Gastrocnemius medialis (tissue), 4 donors: ENCODE measurements around the gene FOXO3B.
"Not testable (repeated sequence)": the region's sequence is repeated elsewhere in the genome, so short reads cannot be mapped to it uniquely, and the experiment has no call there.

Source experiments
- POLR2A ChIP-seq, 2 donors: fragments of 450-650 bp; IDR thresholded peaks; one replicate each; pipeline ENCODE4 v1.6.1; 2017; ENCODE audit warnings: antibody characterized with exemption in 2 of 2, mild to moderate bottlenecking in 2 of 2, moderate library complexity in 2 of 2
- TF ChIP-seq, protein P1 (sequence below), 5 experiments: fragments of 450-650 bp in 3 of 5; fragments of 200-600 bp in 2 of 5; sonication (generic) in 2 of 5; IDR thresholded peaks in 4 of 5; conservative IDR thresholded peaks in 1 of 5; 1 replicate in 4 of 5; 2 replicates in 1 of 5; pipeline ENCODE4 v1.5.1; 2016 to 2019; ENCODE audit warnings: antibody characterized with exemption in 5 of 5, mild to moderate bottlenecking in 3 of 5, moderate library complexity in 3 of 5

DNA sequence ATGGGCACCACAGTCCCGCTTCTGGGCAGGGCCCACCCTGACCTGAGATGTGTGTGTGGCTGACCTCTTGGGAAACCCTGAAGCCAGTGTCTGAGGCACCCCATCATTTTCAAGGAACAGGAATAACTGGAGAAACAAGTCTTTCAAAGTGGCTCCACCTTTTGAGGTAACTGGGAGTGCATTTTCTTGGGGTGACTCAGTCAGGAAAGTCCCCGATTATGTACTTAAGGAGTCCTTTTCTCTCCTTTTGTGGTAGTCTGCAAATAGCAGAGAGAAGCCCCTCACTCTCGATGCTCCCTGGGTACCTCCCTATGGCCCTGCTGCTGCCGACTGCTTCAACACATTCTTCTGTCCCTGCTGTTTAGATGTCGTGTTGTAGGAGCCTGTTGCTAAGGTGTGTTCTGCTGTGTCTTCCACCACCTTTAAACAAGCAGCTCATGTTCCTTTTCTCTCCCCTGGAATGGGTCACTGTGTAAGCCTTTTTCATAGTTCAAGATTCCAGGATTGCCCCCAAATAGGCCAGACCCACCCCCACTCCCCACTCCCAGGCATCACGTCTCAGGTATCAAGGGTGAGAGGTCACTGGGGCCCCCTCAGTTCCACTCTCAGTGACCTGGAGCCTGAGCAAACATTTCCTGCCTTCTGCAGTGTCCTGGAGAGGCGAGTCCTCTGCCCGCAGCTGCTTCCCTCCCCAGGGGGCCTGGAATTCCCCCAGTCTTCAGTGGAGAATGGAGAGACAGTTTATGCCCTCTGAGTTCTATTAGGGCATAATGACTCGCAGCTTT, 36.7 kb upstream of the FOXO3B start:
- TF ChIP-seq, protein P1, sequence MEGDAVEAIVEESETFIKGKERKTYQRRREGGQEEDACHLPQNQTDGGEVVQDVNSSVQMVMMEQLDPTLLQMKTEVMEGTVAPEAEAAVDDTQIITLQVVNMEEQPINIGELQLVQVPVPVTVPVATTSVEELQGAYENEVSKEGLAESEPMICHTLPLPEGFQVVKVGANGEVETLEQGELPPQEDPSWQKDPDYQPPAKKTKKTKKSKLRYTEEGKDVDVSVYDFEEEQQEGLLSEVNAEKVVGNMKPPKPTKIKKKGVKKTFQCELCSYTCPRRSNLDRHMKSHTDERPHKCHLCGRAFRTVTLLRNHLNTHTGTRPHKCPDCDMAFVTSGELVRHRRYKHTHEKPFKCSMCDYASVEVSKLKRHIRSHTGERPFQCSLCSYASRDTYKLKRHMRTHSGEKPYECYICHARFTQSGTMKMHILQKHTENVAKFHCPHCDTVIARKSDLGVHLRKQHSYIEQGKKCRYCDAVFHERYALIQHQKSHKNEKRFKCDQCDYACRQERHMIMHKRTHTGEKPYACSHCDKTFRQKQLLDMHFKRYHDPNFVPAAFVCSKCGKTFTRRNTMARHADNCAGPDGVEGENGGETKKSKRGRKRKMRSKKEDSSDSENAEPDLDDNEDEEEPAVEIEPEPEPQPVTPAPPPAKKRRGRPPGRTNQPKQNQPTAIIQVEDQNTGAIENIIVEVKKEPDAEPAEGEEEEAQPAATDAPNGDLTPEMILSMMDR (IDR thresholded peaks at IDR 0.05 in 4 of 5, conservative IDR thresholded peaks at IDR 0.05 in 1 of 5): not testable (repeated sequence)
- not testable (repeated sequence) for TF ChIP-seq POLR2A (IDR thresholded peaks at IDR 0.05)
